ENCODE measurements around the gene DNAH10. TPM values are rescaled to one million over a fixed set of nuclear protein-coding genes. Genes with fewer than 3 reads are reported as not detected.

DNAH10 gene
- total and polyA plus RNA-seq, 2 of the 13 experiments (the other 11 are each of a cell fraction or from before 2014, with no cell fraction given): 0.01 to 0.02 TPM

- TF ChIP-seq ARNT2 (CRISPR knock-in tag; IDR thresholded peaks at IDR 0.05; ENCODE audit: low read depth) (0 out of 2 replicates have a peak, but pooled peaks have one; percentile 38), EP300 (IDR thresholded peaks at IDR 0.05; ENCODE audit: low read depth in 2 of 2, low read length in 2 of 2) (no peak), EP300 (CRISPR knock-in tag; IDR thresholded peaks at IDR 0.05; ENCODE audit: borderline replicate concordance) (0 out of 2 replicates have a peak, but pooled peaks have one; percentile 12), ZNF619 (CRISPR knock-in tag; IDR thresholded peaks at IDR 0.05) (0 out of 2 replicates have a peak, but pooled peaks have one; percentile 28), HOMEZ (CRISPR knock-in tag; IDR thresholded peaks at IDR 0.05; ENCODE audit: low read depth) (0 out of 2 replicates have a peak, but pooled peaks have one; percentile 11), POGK (CRISPR knock-in tag; conservative IDR thresholded peaks at IDR 0.05) (0 out of 2 replicates have a peak, but pooled peaks have one; percentile 43), POLR2A (IDR thresholded peaks at IDR 0.05; ENCODE audit: insufficient read depth in 1 of 2, low read depth in 2 of 2, low read length in 2 of 2) (no peak), YEATS4 (CRISPR knock-in tag; IDR thresholded peaks at IDR 0.05; ENCODE audit: borderline replicate concordance) (0 out of 2 replicates have a peak, but pooled peaks have one; percentile 33), SOX6 (IDR thresholded peaks at IDR 0.05) (no peak), SOX6 (CRISPR knock-in tag; IDR thresholded peaks at IDR 0.05) (peak; percentile 66), RXRB (CRISPR knock-in tag; IDR thresholded peaks at IDR 0.05; ENCODE audit: borderline replicate concordance) (0 out of 2 replicates have a peak, but pooled peaks have one; percentile 40), ATAD3A (CRISPR knock-in tag; IDR thresholded peaks at IDR 0.05) (no peak), FOXA1 (IDR thresholded peaks at IDR 0.05) (no peak), FOXA1 (CRISPR knock-in tag; IDR thresholded peaks at IDR 0.05) (peak; percentile 66), ATF5 (CRISPR knock-in tag; IDR thresholded peaks at IDR 0.05; ENCODE audit: low read depth) (peak; percentile 58; the same call in 1 of the 2 replicates), MXD1 (CRISPR knock-in tag; IDR thresholded peaks at IDR 0.05) (peak; percentile 53; the same call in 1 of the 2 replicates), FOXA3 (CRISPR knock-in tag; IDR thresholded peaks at IDR 0.05) (peak; percentile 81), ZNF691 (CRISPR knock-in tag; IDR thresholded peaks at IDR 0.05; ENCODE audit: borderline replicate concordance, low read depth) (peak; percentile 75; the same call in 1 of the 2 replicates), RAD21 (CRISPR knock-in tag; IDR thresholded peaks at IDR 0.05) (no peak), KLF16 (CRISPR knock-in tag; IDR thresholded peaks at IDR 0.05) (peak in 1 of 2 experiments; percentile 73; a peak in 1 of 4 replicates), HMG20A (CRISPR knock-in tag; IDR thresholded peaks at IDR 0.05; ENCODE audit: borderline replicate concordance) (peak; percentile 41; the same call in 1 of the 2 replicates), ZNF160 (CRISPR knock-in tag; IDR thresholded peaks at IDR 0.05) (no peak), FOSL2 (CRISPR knock-in tag; IDR thresholded peaks at IDR 0.05) (peak; percentile 94), SOX5 (CRISPR knock-in tag; IDR thresholded peaks at IDR 0.05; ENCODE audit: borderline replicate concordance) (peak; percentile 70; the same call in 1 of the 2 replicates), ARNTL (CRISPR knock-in tag; IDR thresholded peaks at IDR 0.05) (0 out of 2 replicates have a peak, but pooled peaks have one; percentile 45), ZNF644 (CRISPR knock-in tag; IDR thresholded peaks at IDR 0.05; ENCODE audit: low read depth) (0 out of 2 replicates have a peak, but pooled peaks have one; percentile 69), MIER3 (CRISPR knock-in tag; IDR thresholded peaks at IDR 0.05; ENCODE audit: borderline replicate concordance) (0 out of 2 replicates have a peak, but pooled peaks have one; percentile 57), JUN (CRISPR knock-in tag; IDR thresholded peaks at IDR 0.05) (peak; percentile 48; the same call in 1 of the 2 replicates)
Observed at GRCh38 chr12:123829561-123829960, 67.5 kb downstream of the DNAH10 start (continued).
